HepG2 (cell line): ENCODE results near the gene ARHGEF7. TPM values are rescaled to one million over a fixed set of nuclear protein-coding genes. Genes with fewer than 3 reads are reported as not detected.

ENCODE experiments used
- ATAC-seq: fragments of 200-7000 bp; cut with Tn5 transposase; 3 replicates; pipeline ENCODE4 v1.9.1; 2020; ENCODE audit warnings: mild to moderate bottlenecking, moderate library complexity
- BruUV-seq: library from RNA; stranded (reverse); fragments of 400-500 nt; replicated peaks from 2 replicates; lab custom pipeline; 2021; lab: Mats Ljungman, UMichigan
- CTCF ChIA-PET: fragments of 300-600 bp; formaldehyde crosslinking; extraction: SDS; loops from one replicate; lab custom pipeline; 2021; ENCODE audit warnings: low total read pairs, inconsistent platforms, low intra/inter-chr PET ratio; lab: Yijun Ruan, JAX
- POLR2A ChIA-PET: fragments of 350-600 bp; sonication (Branson Sonifier 250); formaldehyde crosslinking; loops from one replicate; lab custom pipeline; 2020; ENCODE audit warnings: antibody characterized with exemption, inconsistent platforms; lab: Yijun Ruan, JAX
- DNase-seq: peaks from one replicate; pipeline ENCODE4 v3.0.0-alpha.2; 2015; ENCODE audit warnings: low spot score
- FAIRE-seq: peaks from 3 replicates; lab custom pipeline; 2011; peaks lifted over from hg19 to GRCh38; lab: Jason Lieb, UNC
- H2AFZ ChIP-seq: one replicate; pipeline ENCODE4 v1.6.1; 2011; ENCODE audit warnings: low read length, inconsistent platforms
- H3K27ac ChIP-seq: fragments of 300-600 bp; 3 replicates; pipeline ENCODE4 v1.8.0; 2011; ENCODE audit warnings: mixed run types, mild to moderate bottlenecking, mixed read lengths, low read length, inconsistent platforms; ENCODE audit not compliant: insufficient read depth; ENCODE audit errors: extremely low read length
- H3K27me3 ChIP-seq, 2 experiments: fragments of 200-600 bp in 1 of 2; 2 replicates in 1 of 2; 3 replicates in 1 of 2; pipeline versions ENCODE4 v1.6.0 to v1.8.0; 2011; ENCODE audit warnings: low read length in 2 of 2, mild to moderate bottlenecking in 2 of 2, moderate library complexity in 2 of 2, inconsistent platforms in 1 of 2; ENCODE audit not compliant: insufficient read depth in 2 of 2, control insufficient read depth in 1 of 2
- H3K36me3 ChIP-seq, 2 experiments: fragments of 200-600 bp in 1 of 2; replicated peaks in 1 of 2; 2 replicates in 1 of 2; 3 replicates in 1 of 2; pipeline versions ENCODE4 v1.5.1 to v1.8.0; 2011; ENCODE audit warnings: low read length in 2 of 2, inconsistent platforms in 1 of 2; ENCODE audit not compliant: insufficient read depth in 2 of 2, control insufficient read depth in 1 of 2
- H3K4me1 ChIP-seq: 2 replicates; pipeline ENCODE4 v1.5.1; 2012; ENCODE audit warnings: low read length, inconsistent platforms; ENCODE audit not compliant: insufficient read depth
- H3K4me2 ChIP-seq: 2 replicates; pipeline ENCODE4 v1.6.0; 2011; ENCODE audit warnings: low read depth, low read length, inconsistent platforms
- H3K4me3 ChIP-seq, 3 experiments: fragments of 200-600 bp in 1 of 3; sonication (generic), shearing (Covaris generic) in 1 of 3; replicated peaks in 1 of 3; 2 replicates each; pipeline ENCODE4 v1.5.1; 2011 to 2016; ENCODE audit warnings: low read length in 3 of 3, inconsistent platforms in 2 of 3, low read depth in 2 of 3, mild to moderate bottlenecking in 2 of 3, control low read depth in 1 of 3, mixed read lengths in 1 of 3; ENCODE audit not compliant: insufficient read depth in 1 of 3
- H3K79me2 ChIP-seq: one replicate; pipeline ENCODE4 v1.6.1; 2011; ENCODE audit warnings: low read length, inconsistent platforms; ENCODE audit not compliant: insufficient read depth
- H3K9ac ChIP-seq: 2 replicates; pipeline ENCODE4 v1.6.0; 2011; ENCODE audit warnings: mild to moderate bottlenecking, low read depth, low read length, inconsistent platforms; ENCODE audit not compliant: insufficient read depth
- H3K9me3 ChIP-seq: 2 replicates; pipeline ENCODE4 v1.5.1; 2012; ENCODE audit warnings: mild to moderate bottlenecking, low read length
- H4K20me1 ChIP-seq: 2 replicates; pipeline ENCODE4 v1.6.0; 2011; ENCODE audit warnings: inconsistent platforms, mild to moderate bottlenecking, low read length, moderate library complexity; ENCODE audit not compliant: insufficient read depth
- CEBPB ChIP-seq: IDR thresholded peaks from 2 replicates; pipeline ENCODE4 v1.6.1; 2011; ENCODE audit warnings: low read depth, low read length, improper control_type of control experiment, borderline replicate concordance
- GPN1 ChIP-seq: sonication (generic); formaldehyde crosslinking; IDR thresholded peaks from 2 replicates; pipeline ENCODE4 v1.5.1; 2020; ENCODE audit warnings: missing genetic modification reagents, borderline replicate concordance
- HNRNPLL ChIP-seq: fragments of 200-400 bp; formaldehyde crosslinking; IDR thresholded peaks from 2 replicates; pipeline ENCODE4 v1.6.1; 2017; ENCODE audit warnings: mild to moderate bottlenecking, low read depth, low read length; ENCODE audit not compliant: poor library complexity, severe bottlenecking
- KLF13 ChIP-seq: sonication (generic); formaldehyde crosslinking; IDR thresholded peaks from 2 replicates; pipeline ENCODE4 v1.4.0; 2020; ENCODE audit warnings: mild to moderate bottlenecking, missing genetic modification reagents
- MTA3 ChIP-seq: sonication (generic); formaldehyde crosslinking; IDR thresholded peaks from 2 replicates; pipeline ENCODE4 v1.4.0; 2020; ENCODE audit warnings: missing genetic modification reagents
- NCOA1 ChIP-seq: sonication (generic); formaldehyde crosslinking; IDR thresholded peaks from 2 replicates; pipeline ENCODE4 v1.9.0; 2021; ENCODE audit warnings: missing genetic modification reagents
- NCOA5 ChIP-seq: sonication (generic); formaldehyde crosslinking; IDR thresholded peaks from 2 replicates; pipeline ENCODE4 v1.4.0; 2020; ENCODE audit warnings: missing genetic modification reagents
- NKX3-1 ChIP-seq: sonication (generic); formaldehyde crosslinking; IDR thresholded peaks from 2 replicates; pipeline ENCODE4 v1.5.0; 2020; ENCODE audit warnings: missing genetic modification reagents
- RBFOX2 ChIP-seq: fragments of 200-400 bp; formaldehyde crosslinking; IDR thresholded peaks from 2 replicates; pipeline ENCODE4 v1.6.1; 2017; ENCODE audit warnings: low read depth, mild to moderate bottlenecking, low read length
- SNAI1 ChIP-seq: sonication (generic); formaldehyde crosslinking; IDR thresholded peaks from 2 replicates; pipeline ENCODE4 v1.5.0; 2020; ENCODE audit warnings: mild to moderate bottlenecking, missing genetic modification reagents, borderline replicate concordance
- TFDP2 ChIP-seq: sonication (generic); formaldehyde crosslinking; IDR thresholded peaks from 2 replicates; pipeline ENCODE4 v1.4.0; 2020; ENCODE audit warnings: missing genetic modification reagents
- TRIM24 ChIP-seq: sonication (generic); formaldehyde crosslinking; IDR thresholded peaks from 2 replicates; pipeline ENCODE4 v1.8.0; 2022; ENCODE audit warnings: mild to moderate bottlenecking, missing genetic modification reagents
- ZBTB33 ChIP-seq: sonication (generic); formaldehyde crosslinking; IDR thresholded peaks from 2 replicates; pipeline ENCODE4 v1.4.0; 2020; ENCODE audit warnings: missing genetic modification reagents
- ZNF276 ChIP-seq: sonication (generic); formaldehyde crosslinking; IDR thresholded peaks from 2 replicates; pipeline ENCODE4 v1.4.0; 2020; ENCODE audit warnings: mild to moderate bottlenecking, low read depth, missing genetic modification reagents
- ZNF350 ChIP-seq: sonication (generic); formaldehyde crosslinking; IDR thresholded peaks from 2 replicates; pipeline ENCODE4 v1.4.0; 2020; ENCODE audit warnings: mild to moderate bottlenecking, low read depth, missing genetic modification reagents, borderline replicate concordance
- ZNF496 ChIP-seq: sonication (generic); formaldehyde crosslinking; IDR thresholded peaks from 2 replicates; pipeline ENCODE4 v1.8.1; 2023; ENCODE audit warnings: mild to moderate bottlenecking, moderate library complexity, missing genetic modification reagents; ENCODE audit not compliant: insufficient replicate concordance
- WGBS: methylation state at CpG from one replicate; pipeline ENCODE4 v1.1.6; 2017; ENCODE audit warnings: low lambda C conversion rate; 5-methylcytosine and 5-hydroxymethylcytosine counted together
- in situ Hi-C: cut with HindIII; loops from 2 replicates; pipeline ENCODE4 v1.10.0; 2017; ENCODE audit warnings: low pct_unique_long_range_greater_than_20kb; ENCODE audit not compliant: extremely low pct_ligation_motif_present
- intact Hi-C: fragments of 100-400 bp; cut with micrococcal nuclease; formaldehyde crosslinking; loops from one replicate; pipeline ENCODE4 v1.10.0; 2022; ENCODE audit not compliant: unreplicated experiment
- polyA plus RNA-seq, 8 experiments: library from polyadenylated mRNA; depleted of rRNA in 3 of 8; stranded (reverse) in 7 of 8; unstranded in 1 of 8; fragments of >200 nt; fragmentation: Illumina TruSeq in 4 of 8; extraction: Trizol in 4 of 8; gene quantifications; 2 replicates each; pipeline versions ENCODE4 v1.2.1 to v1.2.3, GENCODE V29; 2011 to 2016; ENCODE audit warnings: low read depth in 4 of 8, missing spikeins in 1 of 8, mixed read lengths in 1 of 8; ENCODE audit not compliant: insufficient read depth in 1 of 8
- total RNA-seq, 5 experiments: library from RNA; depleted of rRNA; stranded (reverse); fragments of >200 nt; fragmentation: Illumina TruSeq; extraction: Trizol; gene quantifications; 2 replicates each; pipeline ENCODE4 v1.2.3, GENCODE V29; 2016; ENCODE audit warnings: low read depth in 1 of 5

ARHGEF7 gene
- total and polyA plus RNA-seq, 2 of the 13 experiments (the other 11 are each of a cell fraction or from before 2014, with no cell fraction given), result 15.7 to 22.3 TPM

GRCh38 chr13:111337206-111337605 is 222.1 kb downstream of the ARHGEF7 start:
- H3K4me3 ChIP-seq, result no peak overlapping the region
- in situ Hi-C loops, result no loop called here
- intact Hi-C loops, result no loop called here
- 35% methylated on average over 2 of the region's 4 CpGs for WGBS
- no peak overlapping the region for H3K9ac ChIP-seq
- ChIA-PET POLR2A (no interaction called here), CTCF (no interaction called here)
- DNase-seq (no peak), ATAC-seq (no peak), FAIRE-seq (no peak)
- H2AFZ ChIP-seq, result no peak overlapping the region
- H4K20me1 ChIP-seq, result no peaks in the 10 kb centered on the region
- BruUV-seq, result no TSS peak
- no peaks in the 10 kb centered on the region for H3K4me1 ChIP-seq
- H3K4me2 ChIP-seq, result no peak overlapping the region
- no peaks in the 10 kb centered on the region for H3K79me2 ChIP-seq
- H3K27ac ChIP-seq, result no peak overlapping the region
- no peaks in the 10 kb centered on the region for H3K36me3 ChIP-seq
- TF ChIP-seq MTA3 (no peak), SNAI1 (CRISPR knock-in tag) (no peak), GPN1 (no peak), ZNF276 (CRISPR knock-in tag) (no peak), RBFOX2 (no peak), ZNF496 (no peak)
- peaks cover 0 to 7% of the 10 kb centered on the region in 2 experiments; a peak in 1 of 5 replicates for H3K27me3 ChIP-seq
- no peaks in the 10 kb centered on the region for H3K9me3 ChIP-seq

- Histone ChIP-seq H3K4me1 (no peaks in the 10 kb centered on the region), H3K27ac (no peak overlapping the region), H3K4me3 (no peak overlapping the region), H3K9ac (no peak overlapping the region), H3K27me3 (peaks cover 0 to 7% of the 10 kb centered on the region in 2 experiments; a peak in 1 of 5 replicates), H2AFZ (no peak overlapping the region), H3K9me3 (no peaks in the 10 kb centered on the region), H3K79me2 (no peaks in the 10 kb centered on the region), H3K4me2 (no peak overlapping the region), H4K20me1 (no peaks in the 10 kb centered on the region), H3K36me3 (no peaks in the 10 kb centered on the region)
- ATAC-seq, result no peak
- ChIA-PET CTCF (no interaction called here), POLR2A (no interaction called here)
- no peak for FAIRE-seq
- DNase-seq, result no peak
- 42% methylated on average over 9 of the region's 9 CpGs for WGBS
- in situ Hi-C loops (no loop called here), intact Hi-C loops (no loop called here)
- no TSS peak for BruUV-seq
- TF ChIP-seq NCOA5 (CRISPR knock-in tag), result no peak
- TF ChIP-seq TFDP2 (CRISPR knock-in tag), result no peak
- no peak for TF ChIP-seq ZBTB33 (CRISPR knock-in tag)
- TF ChIP-seq HNRNPLL, result no peak
- TF ChIP-seq ZNF350 (CRISPR knock-in tag), result no peak
- no peak for TF ChIP-seq CEBPB
- TF ChIP-seq KLF13, result no peak
- TF ChIP-seq TRIM24 (CRISPR knock-in tag), result no peak
- no peak for TF ChIP-seq NKX3-1
- no peak for TF ChIP-seq NCOA1
Measured at GRCh38 chr13:111337741-111338140, 222.6 kb downstream of the ARHGEF7 start.
